ENCODE data around the gene LCMT1. TPM values are rescaled to one million over a fixed set of nuclear protein-coding genes. Genes with fewer than 3 reads are reported as not detected.
A peak's percentile ranks its signal among the peaks of the same experiment; 100 is the strongest.

LCMT1 gene
- polyA plus RNA-seq, 2 of the 4 experiments (the other 2 are of a cell fraction) = 36.4 to 47.6 TPM

- TF ChIP-seq, protein P1, sequence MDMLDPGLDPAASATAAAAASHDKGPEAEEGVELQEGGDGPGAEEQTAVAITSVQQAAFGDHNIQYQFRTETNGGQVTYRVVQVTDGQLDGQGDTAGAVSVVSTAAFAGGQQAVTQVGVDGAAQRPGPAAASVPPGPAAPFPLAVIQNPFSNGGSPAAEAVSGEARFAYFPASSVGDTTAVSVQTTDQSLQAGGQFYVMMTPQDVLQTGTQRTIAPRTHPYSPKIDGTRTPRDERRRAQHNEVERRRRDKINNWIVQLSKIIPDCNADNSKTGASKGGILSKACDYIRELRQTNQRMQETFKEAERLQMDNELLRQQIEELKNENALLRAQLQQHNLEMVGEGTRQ (IDR thresholded peaks at IDR 0.05) = no peak; the same call in 1 of the 2 replicates
- TF ChIP-seq HMGXB4 (CRISPR knock-in tag; IDR thresholded peaks at IDR 0.05; ENCODE audit: borderline replicate concordance) = no peak
- TF ChIP-seq HOXB13 (CRISPR knock-in tag; IDR thresholded peaks at IDR 0.05; ENCODE audit: low read depth) = no peak
- no peak for TF ChIP-seq ZC3H11A (IDR thresholded peaks at IDR 0.05)
- no peak for TF ChIP-seq MAZ (IDR thresholded peaks at IDR 0.05; ENCODE audit: borderline replicate concordance, low read depth, low read length)
- TF ChIP-seq RARB (CRISPR knock-in tag; IDR thresholded peaks at IDR 0.05) = no peak
- peak in 1 of 2 experiments; percentile 32; a peak in 2 of 5 replicates for TF ChIP-seq RAD21 (conservative IDR thresholded peaks at IDR 0.05 in 1 of 2, IDR thresholded peaks at IDR 0.05 in 1 of 2)
- TF ChIP-seq HOXB5 (CRISPR knock-in tag; IDR thresholded peaks at IDR 0.05) = no peak
- no peak; the same call in 1 of the 2 replicates for TF ChIP-seq MYC (IDR thresholded peaks at IDR 0.05; ENCODE audit: borderline replicate concordance, low read length)
- no peak for TF ChIP-seq MAFK (IDR thresholded peaks at IDR 0.05; ENCODE audit: partially characterized antibody)
- TF ChIP-seq RFX5 (IDR thresholded peaks at IDR 0.05) = no peak
- no peak for TF ChIP-seq FOSL2 (IDR thresholded peaks at IDR 0.05)
- no peak for TF ChIP-seq FOSL2 (CRISPR knock-in tag; IDR thresholded peaks at IDR 0.05)
- TF ChIP-seq JUN (IDR thresholded peaks at IDR 0.05) = peak; percentile 56 to 90; a peak in 3 of 5 replicates
- TF ChIP-seq, protein P2, sequence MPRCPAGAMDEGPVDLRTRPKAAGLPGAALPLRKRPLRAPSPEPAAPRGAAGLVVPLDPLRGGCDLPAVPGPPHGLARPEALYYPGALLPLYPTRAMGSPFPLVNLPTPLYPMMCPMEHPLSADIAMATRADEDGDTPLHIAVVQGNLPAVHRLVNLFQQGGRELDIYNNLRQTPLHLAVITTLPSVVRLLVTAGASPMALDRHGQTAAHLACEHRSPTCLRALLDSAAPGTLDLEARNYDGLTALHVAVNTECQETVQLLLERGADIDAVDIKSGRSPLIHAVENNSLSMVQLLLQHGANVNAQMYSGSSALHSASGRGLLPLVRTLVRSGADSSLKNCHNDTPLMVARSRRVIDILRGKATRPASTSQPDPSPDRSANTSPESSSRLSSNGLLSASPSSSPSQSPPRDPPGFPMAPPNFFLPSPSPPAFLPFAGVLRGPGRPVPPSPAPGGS (IDR thresholded peaks at IDR 0.05) = peak; percentile 80; the same call in 1 of the 3 replicates
- TF ChIP-seq CHD2 (IDR thresholded peaks at IDR 0.05; ENCODE audit: low read length, partially characterized antibody) = peak; percentile 86
- 0 out of 2 replicates have a peak, but pooled peaks have one; percentile 59 for TF ChIP-seq KDM5A (IDR thresholded peaks at IDR 0.05)
- no peak for TF ChIP-seq CBX8 (IDR thresholded peaks at IDR 0.05)
- no peak for TF ChIP-seq CBX2 (IDR thresholded peaks at IDR 0.05; ENCODE audit: borderline replicate concordance, low read depth)
- TF ChIP-seq, protein P3, sequence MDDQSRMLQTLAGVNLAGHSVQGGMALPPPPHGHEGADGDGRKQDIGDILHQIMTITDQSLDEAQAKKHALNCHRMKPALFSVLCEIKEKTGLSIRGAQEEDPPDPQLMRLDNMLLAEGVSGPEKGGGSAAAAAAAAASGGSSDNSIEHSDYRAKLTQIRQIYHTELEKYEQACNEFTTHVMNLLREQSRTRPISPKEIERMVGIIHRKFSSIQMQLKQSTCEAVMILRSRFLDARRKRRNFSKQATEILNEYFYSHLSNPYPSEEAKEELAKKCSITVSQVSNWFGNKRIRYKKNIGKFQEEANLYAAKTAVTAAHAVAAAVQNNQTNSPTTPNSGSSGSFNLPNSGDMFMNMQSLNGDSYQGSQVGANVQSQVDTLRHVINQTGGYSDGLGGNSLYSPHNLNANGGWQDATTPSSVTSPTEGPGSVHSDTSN (IDR thresholded peaks at IDR 0.05) = no peak
- no peak for TF ChIP-seq HOXA7 (CRISPR knock-in tag; IDR thresholded peaks at IDR 0.05)
- TF ChIP-seq POLR2A (IDR thresholded peaks at IDR 0.05; ENCODE audit: low read length) = peak; percentile 90
- no peak for TF ChIP-seq TFCP2L1 (CRISPR knock-in tag; IDR thresholded peaks at IDR 0.05)
- TF ChIP-seq PHF8 (IDR thresholded peaks at IDR 0.05; ENCODE audit: borderline replicate concordance, low read depth) = peak; percentile 85
- no peak for TF ChIP-seq HES2 (IDR thresholded peaks at IDR 0.05)
- no peak for TF ChIP-seq FOXS1 (CRISPR knock-in tag; IDR thresholded peaks at IDR 0.05)
- no peak for TF ChIP-seq CHD4 (IDR thresholded peaks at IDR 0.05; ENCODE audit: borderline replicate concordance)
- no peak for TF ChIP-seq JUNB (IDR thresholded peaks at IDR 0.05)
- TF ChIP-seq GATA3 (IDR thresholded peaks at IDR 0.05; ENCODE audit: borderline replicate concordance) = no peak
- no peak for TF ChIP-seq NR3C1 (IDR thresholded peaks at IDR 0.05)
- TF ChIP-seq, protein P4, sequence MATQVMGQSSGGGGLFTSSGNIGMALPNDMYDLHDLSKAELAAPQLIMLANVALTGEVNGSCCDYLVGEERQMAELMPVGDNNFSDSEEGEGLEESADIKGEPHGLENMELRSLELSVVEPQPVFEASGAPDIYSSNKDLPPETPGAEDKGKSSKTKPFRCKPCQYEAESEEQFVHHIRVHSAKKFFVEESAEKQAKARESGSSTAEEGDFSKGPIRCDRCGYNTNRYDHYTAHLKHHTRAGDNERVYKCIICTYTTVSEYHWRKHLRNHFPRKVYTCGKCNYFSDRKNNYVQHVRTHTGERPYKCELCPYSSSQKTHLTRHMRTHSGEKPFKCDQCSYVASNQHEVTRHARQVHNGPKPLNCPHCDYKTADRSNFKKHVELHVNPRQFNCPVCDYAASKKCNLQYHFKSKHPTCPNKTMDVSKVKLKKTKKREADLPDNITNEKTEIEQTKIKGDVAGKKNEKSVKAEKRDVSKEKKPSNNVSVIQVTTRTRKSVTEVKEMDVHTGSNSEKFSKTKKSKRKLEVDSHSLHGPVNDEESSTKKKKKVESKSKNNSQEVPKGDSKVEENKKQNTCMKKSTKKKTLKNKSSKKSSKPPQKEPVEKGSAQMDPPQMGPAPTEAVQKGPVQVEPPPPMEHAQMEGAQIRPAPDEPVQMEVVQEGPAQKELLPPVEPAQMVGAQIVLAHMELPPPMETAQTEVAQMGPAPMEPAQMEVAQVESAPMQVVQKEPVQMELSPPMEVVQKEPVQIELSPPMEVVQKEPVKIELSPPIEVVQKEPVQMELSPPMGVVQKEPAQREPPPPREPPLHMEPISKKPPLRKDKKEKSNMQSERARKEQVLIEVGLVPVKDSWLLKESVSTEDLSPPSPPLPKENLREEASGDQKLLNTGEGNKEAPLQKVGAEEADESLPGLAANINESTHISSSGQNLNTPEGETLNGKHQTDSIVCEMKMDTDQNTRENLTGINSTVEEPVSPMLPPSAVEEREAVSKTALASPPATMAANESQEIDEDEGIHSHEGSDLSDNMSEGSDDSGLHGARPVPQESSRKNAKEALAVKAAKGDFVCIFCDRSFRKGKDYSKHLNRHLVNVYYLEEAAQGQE (IDR thresholded peaks at IDR 0.05) = peak; percentile 75
- TF ChIP-seq POLR2AphosphoS2 (conservative IDR thresholded peaks at IDR 0.05; ENCODE audit: low read length) = no peak
- TF ChIP-seq KDM1A (IDR thresholded peaks at IDR 0.05; ENCODE audit: low read depth) = no peak
- no peak for TF ChIP-seq RCOR1 (IDR thresholded peaks at IDR 0.05; ENCODE audit: low read depth, low read length)
- TF ChIP-seq EHF (CRISPR knock-in tag; IDR thresholded peaks at IDR 0.05) = no peak
Measured at GRCh38 chr16:25106567-25107465, 4.7 kb upstream of the LCMT1 start (continued).
